ENCODE results near the gene CACNA2D4.

The CACNA2D4 gene

DNA sequence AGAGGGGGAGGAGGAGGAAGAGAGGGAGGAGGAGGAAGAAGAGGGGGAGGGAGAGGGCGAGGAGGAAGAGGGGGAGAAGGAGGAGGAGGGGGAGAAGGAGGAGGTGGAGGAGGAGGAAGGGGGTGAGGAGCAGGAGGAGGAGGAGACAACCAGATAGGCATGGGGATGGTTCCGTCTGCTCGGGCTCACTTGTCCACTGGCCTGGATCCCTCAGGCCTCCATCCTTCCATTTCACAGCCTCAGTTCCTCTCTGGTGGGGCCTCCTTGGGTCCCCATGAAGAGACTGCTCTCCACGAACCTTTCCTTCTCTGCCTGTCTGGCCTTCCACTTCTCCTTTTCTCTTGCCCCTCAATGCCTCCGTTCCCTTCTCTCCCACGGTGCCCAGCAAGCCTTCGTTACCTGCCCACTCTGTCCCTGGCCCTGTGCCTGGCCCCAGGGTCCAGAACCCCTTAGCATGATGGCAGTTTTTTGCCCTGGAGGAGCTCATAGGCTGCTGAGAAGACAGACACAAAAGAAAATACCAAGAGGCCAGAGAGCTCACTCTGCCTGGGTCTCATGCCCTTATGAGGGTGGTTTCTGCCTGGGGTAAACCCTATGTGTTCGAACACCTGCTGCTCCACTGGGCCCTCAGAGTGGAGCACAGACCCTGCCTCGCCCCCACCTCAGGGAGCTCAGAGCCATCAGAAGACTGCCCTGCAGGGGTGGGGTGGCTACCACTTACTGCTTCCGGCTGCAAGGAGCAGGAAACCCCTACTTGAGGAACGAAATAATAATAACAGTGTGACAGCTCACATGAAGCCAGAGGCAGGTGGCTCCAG is 11.7 kb upstream of the CACNA2D4 start:
- no peaks in the 10 kb centered on the region for H3K79me2 ChIP-seq
- no peak overlapping the region for H3K4me2 ChIP-seq (ENCODE audit: low read length)
- no peaks in the 10 kb centered on the region for H3K36me3 ChIP-seq (ENCODE audit: control insufficient read depth, insufficient read depth, low read length)
- peaks cover 5% of the 10 kb centered on the region for H3K4me1 ChIP-seq
- H2AFZ ChIP-seq: no peak overlapping the region
- no peaks in the 10 kb centered on the region for H3K27me3 ChIP-seq (ENCODE audit: control insufficient read depth, insufficient read depth, low read length)
- H3K9ac ChIP-seq: no peak overlapping the region
- H3K27ac ChIP-seq: no peak overlapping the region
- no peak for TF ChIP-seq CTCF (IDR thresholded peaks at IDR 0.05)
- H3K4me3 ChIP-seq (ENCODE audit: low read depth, low read length): no peak overlapping the region
- no peaks in the 10 kb centered on the region for H3K9me3 ChIP-seq (ENCODE audit: control insufficient read depth, low read length)

DNA sequence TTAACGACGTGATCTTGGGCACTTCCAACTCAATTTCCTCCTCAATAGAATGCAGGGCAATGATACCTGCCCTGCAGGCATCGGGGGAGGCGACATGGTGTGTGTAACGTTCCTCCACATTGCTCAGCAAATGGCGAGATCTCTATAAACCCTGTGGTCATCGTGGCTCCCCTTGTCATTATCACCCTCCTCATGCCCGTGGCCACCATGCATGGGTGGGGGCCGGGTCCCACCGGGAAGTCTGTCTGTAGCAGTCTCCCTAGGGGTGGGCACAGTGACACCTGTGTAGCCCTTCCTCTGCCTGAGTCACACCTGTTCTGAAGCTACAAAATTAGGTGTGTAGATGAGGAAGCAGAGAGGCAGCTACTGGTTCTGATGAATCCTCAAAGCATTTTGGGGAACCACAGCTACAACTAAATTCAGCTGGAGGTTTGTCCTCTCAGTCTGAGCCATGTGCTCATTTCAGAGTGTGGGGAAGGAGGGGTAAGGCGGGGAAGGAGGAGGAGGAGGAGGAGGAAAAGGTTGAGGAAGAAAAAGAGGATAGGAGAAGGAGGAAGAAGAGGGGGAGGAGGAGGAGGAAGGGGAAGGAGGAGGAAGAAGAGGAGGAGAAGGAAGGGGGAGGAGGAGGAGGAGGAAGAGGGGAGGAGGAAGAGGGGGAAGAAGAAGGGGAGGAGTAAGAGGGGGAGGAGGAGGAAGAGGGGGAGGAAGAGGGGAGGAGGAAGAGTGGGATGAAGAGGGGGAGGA is 11.0 kb upstream of the CACNA2D4 start:
- Histone ChIP-seq H3K9ac (no peak overlapping the region), H3K9me3 (ENCODE audit: control insufficient read depth, low read length) (no peaks in the 10 kb centered on the region), H3K36me3 (ENCODE audit: control insufficient read depth, insufficient read depth, low read length) (no peaks in the 10 kb centered on the region), H3K27ac (no peak overlapping the region), H3K4me3 (ENCODE audit: low read depth, low read length) (no peak overlapping the region), H3K4me2 (ENCODE audit: low read length) (no peak overlapping the region), H3K4me1 (peaks cover 5% of the 10 kb centered on the region), H2AFZ (no peak overlapping the region), H3K27me3 (ENCODE audit: control insufficient read depth, insufficient read depth, low read length) (no peaks in the 10 kb centered on the region), H3K79me2 (no peaks in the 10 kb centered on the region)
- TF ChIP-seq CTCF (IDR thresholded peaks at IDR 0.05): no peak

DNA sequence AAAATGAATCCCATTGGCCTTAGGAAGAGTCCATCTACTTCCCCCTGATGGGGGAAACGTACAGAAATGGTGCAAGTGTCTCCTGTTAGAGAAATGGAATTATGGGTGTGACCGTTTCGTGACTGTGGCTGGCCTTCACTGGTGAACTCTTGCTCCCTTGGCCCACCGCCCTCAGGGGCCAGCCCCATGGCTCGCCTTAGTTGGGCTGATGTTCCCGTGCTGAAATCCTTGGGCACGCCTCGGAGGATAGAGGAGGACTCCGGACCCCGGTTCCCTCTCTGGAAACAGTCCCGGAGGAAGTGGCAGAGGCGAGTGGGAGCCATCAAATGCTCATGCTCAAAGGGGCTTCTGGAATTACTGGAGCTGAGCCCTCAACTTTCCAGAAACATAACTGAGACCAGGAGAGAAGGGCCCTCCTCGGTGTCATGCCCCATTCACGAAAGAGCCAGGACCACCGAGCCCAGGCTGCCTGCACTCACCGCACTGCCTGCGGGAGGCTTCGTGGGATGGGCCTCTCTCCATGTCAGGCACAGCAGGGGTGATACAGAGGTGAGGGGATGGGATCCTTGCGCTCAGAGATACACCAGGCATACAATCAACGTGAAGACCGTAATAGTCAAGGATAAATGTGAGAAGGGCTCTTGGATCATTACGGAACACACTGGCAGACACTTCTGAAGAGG is 10.1 kb upstream of the CACNA2D4 start:
- Histone ChIP-seq H2AFZ (no peak overlapping the region), H3K4me3 (ENCODE audit: low read depth, low read length) (no peak overlapping the region), H3K9ac (no peak overlapping the region), H3K4me1 (peaks cover 3% of the 10 kb centered on the region), H3K9me3 (ENCODE audit: control insufficient read depth, low read length) (no peaks in the 10 kb centered on the region), H3K27ac (no peak overlapping the region), H3K27me3 (ENCODE audit: control insufficient read depth, insufficient read depth, low read length) (no peaks in the 10 kb centered on the region), H3K36me3 (ENCODE audit: control insufficient read depth, insufficient read depth, low read length) (no peaks in the 10 kb centered on the region), H3K79me2 (no peaks in the 10 kb centered on the region), H3K4me2 (ENCODE audit: low read length) (no peak overlapping the region)
- no peak for TF ChIP-seq CTCF (IDR thresholded peaks at IDR 0.05)

DNA sequence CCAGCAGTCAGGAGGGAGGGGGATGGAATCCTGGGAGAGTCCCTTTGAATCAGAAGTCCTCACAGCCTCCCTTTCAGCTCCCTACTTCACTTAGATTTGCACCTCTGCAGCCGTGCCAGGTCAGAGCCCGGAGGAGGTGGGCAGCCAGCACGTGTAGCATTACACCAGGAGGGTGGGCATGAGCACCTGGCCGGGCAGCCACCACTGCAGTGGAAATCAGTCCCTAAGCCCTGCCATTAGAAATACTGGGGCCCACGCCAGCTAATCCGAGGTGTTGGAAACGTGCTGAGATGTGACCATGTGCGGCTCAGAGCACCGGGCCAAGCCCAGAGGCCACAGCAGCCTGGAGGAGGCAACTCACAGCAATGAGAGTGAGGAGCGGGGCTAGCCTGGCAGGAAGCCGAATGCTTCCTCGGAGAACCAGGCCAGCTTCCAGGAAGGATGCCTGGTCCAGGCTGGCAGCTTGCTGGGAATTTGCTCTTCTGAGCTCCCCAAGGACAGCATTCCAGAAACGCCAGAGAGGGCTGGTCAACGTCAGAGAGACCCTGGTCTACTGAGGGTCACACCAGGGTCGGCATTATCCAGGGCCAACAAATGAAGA is 9.4 kb upstream of the CACNA2D4 start:
- TF ChIP-seq CTCF (IDR thresholded peaks at IDR 0.05): no peak
- Histone ChIP-seq H3K9me3 (ENCODE audit: control insufficient read depth, low read length) (no peaks in the 10 kb centered on the region), H3K4me3 (ENCODE audit: low read depth, low read length) (no peak overlapping the region), H3K36me3 (ENCODE audit: control insufficient read depth, insufficient read depth, low read length) (no peaks in the 10 kb centered on the region), H3K4me1 (no peaks in the 10 kb centered on the region), H3K27ac (no peak overlapping the region), H3K9ac (no peak overlapping the region), H3K79me2 (no peaks in the 10 kb centered on the region), H2AFZ (no peak overlapping the region), H3K4me2 (ENCODE audit: low read length) (no peak overlapping the region), H3K27me3 (ENCODE audit: control insufficient read depth, insufficient read depth, low read length) (no peaks in the 10 kb centered on the region)
